ENCODE data around the gene HID1. TPM values are rescaled to one million over a fixed set of nuclear protein-coding genes. Genes with fewer than 3 reads are reported as not detected.

The HID1 gene
- total RNA-seq, 2 donors from 2014 or later, result 1.6 to 2.8 TPM

DNA sequence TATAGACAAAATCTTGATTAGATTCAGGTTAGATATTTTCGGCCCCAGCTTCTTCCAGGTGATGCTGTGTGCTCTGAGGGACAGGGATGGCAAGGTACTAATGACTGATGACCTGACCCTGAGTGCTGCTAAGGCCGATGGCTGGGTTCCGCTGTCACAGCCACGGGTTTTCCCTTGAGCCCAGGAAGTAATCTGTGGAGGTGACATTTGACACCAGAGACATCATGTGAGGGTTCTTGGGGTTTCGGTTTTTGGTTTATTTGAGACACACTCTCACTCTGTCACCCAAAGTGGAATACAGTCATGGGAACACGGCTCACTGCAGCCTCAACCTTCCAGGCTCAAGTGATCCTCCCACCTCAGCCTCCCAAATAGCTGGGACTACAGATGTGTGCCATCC is 27.0 kb downstream of the HID1 start:
- Mint-ChIP-seq H3K36me3 (no peaks in the 10 kb centered on the region), H3K27ac (no peak overlapping the region), H3K9me3 (no peaks in the 10 kb centered on the region)
- DNase-seq (ENCODE audit: low spot score in 2 of 2) (no peak), ATAC-seq (peak in 1 of 2 donors; percentile 26)

DNA sequence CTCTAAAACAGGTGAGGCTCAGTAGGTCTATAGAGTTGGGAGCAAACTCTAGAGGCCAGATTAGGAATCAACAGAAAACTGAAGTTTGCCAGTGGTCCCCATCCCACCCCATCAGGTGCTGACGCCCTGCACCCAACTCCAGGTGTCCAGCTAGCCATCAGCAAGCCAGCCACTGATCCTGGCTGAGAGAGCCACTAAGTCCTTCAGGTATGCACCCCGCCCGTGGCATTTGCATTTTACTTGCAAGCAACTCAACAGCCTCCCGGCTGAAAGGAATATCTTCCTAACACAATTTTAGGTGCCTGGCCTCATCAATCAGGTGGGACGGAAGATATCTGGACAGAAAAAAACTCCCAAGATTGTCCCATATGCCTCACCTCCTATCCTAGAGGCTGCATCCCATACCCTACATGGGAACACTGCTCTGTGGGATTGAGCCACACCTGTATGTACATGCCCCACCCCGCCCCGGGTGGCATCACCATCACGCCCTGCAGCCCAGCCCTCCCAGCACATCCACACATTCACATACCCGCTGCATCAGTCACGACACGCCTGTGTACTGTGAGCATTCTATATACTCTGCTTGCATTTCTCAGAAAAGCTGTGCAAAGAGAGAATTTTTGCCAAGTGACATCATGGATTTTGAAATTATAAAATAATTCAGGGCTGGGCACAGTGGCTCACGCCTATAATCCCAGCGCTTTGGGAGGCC is 28.6 kb downstream of the HID1 start:
- Mint-ChIP-seq H3K27ac (no peak overlapping the region), H3K36me3 (no peaks in the 10 kb centered on the region), H3K9me3 (no peaks in the 10 kb centered on the region)
- DNase-seq (ENCODE audit: low spot score in 2 of 2) (no peak), ATAC-seq (no peak)

DNA sequence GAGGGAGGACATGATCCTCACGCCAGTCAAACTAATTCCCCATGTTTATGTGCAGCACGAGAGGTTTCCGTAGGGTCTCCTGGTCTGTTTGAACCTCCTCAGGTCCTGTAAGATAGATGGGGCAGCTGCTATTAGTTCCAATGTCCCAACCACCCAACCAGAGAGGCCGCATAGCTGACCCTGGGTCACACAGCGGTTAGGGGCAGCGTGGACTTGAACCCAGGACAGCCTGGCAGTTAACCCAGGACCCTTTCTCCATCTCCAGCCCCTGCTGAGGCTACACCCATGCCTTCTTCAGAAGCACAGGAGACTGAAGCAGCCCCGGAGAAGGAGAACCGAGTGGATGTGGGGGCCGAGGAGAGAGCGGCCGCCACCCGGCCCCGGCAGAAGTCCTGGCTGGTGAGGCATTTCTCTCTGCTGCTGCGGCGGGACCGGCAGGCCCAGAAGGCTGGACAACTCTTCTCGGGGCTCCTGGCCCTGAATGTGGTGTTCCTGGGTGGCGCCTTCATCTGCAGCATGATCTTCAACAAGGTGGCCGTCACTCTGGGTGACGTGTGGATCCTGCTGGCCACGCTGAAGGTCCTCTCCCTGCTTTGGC is 31.3 kb downstream of the HID1 start:
- Mint-ChIP-seq H3K36me3 (no peaks in the 10 kb centered on the region), H3K9me3 (no peaks in the 10 kb centered on the region), H3K27ac (no peak overlapping the region)
- DNase-seq (ENCODE audit: low spot score in 2 of 2), result no peak
- ATAC-seq, result no peak

DNA sequence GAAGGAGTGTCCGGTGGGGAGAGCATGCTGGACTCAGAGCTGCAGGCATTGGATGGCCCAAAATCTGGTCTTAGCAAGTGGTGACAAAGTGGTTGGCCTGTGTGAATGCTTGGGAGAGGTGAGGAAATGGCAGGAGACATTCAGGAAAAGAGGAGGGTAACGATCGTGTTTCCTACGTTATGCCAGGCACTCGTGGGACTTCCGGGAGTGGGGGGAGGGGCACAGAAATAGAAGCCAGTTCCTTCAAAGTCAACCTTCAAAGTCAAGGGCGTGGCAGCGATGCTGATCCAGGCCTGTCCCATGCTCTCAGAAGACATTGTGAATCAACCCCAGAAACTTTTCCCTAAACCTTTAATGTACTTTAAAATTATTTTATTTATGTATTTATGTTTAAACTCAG is 33.0 kb downstream of the HID1 start:
- no peak for DNase-seq (ENCODE audit: low spot score in 2 of 2)
- Mint-ChIP-seq H3K36me3 (no peaks in the 10 kb centered on the region), H3K27ac (no peak overlapping the region), H3K9me3 (no peaks in the 10 kb centered on the region)
- ATAC-seq, result no peak

DNA sequence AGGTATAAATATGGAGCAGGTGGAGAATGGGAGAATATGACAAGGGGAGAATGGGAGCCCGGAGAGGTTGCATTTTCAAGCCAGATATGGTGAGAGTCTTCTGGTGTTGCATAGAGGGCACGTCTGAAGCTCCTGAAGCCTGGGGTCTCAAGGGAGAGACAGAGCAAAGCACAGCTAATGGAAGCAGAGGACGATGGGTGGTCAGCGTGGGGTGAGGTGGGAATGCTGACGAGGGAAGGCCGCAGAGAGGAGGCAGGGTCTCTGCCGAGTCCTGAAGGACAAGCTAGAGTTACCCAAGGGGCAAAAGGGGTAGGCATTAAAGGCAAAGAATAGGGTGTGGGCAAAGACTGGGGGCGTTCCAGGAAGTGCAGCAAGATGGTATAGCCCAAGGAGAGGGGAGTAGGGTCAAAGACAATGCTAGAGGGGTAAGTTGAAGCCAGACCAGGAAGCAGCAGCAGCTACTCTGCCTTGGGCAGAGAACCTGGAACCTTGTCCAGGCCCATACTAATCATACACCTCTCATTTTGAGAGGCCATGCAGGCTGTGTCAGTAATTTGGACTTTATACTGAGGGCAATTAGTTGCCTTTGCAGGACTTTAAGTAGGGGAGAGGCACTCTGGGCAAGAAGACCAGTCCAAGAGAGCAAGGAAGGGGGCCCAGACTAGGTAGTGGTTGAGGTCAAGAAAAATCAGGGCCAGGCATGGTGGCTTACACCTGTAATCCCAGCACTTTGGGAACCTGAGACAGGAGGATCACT is 34.2 kb downstream of the HID1 start:
- no peaks in the 10 kb centered on the region for H3K9me3 Mint-ChIP-seq
- H3K36me3 Mint-ChIP-seq, result no peaks in the 10 kb centered on the region
- DNase-seq (ENCODE audit: low spot score in 2 of 2), result no peak
- H3K27ac Mint-ChIP-seq, result no peak overlapping the region
- ATAC-seq, result no peak

DNA sequence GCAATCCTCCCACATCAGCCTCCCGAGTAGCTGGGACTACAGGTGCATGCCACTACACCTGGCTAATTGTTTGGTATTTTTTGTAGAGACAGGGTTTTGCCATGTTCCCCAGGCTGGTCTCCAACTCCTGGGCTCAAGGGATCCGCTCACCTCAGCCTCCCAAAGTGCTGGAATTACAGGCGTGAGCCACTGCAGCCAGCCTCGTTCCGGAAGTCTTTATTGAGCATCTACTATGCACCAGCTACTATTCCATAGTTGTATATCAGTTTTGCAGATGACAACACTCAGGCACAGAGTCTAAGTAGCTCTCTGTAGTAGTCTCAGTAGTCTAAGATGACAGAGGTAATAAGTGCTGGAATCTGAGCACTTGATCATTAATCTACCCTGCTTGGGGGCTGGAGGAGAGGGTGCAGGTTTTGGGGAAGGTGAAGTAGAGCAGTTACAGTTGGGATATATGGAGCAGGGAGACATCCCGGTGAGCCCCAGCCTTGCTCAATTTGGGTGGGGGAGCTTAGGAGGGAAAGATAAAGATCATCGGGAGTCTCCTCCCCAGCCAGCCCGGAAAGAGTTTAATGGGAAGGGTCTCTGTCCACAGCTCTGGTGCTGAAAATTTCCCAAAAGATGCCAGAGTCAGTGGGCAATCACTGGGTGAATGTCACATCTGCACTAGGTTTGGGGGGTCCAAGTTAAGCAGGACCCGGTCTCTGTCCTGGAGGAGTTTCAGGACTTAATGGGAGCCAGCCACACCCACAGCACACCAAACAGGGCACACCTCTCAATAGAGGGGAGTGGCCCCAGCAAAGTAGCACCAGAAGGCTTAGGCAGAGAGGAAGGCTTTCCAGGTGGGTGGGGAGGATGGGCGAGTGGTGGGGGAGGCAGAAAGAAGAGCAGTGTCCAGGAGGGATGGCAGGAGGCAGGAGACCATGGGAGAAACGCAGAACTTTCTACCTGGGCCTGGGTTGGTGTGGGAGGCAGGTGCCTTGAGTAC is 35.2 kb downstream of the HID1 start:
- Mint-ChIP-seq H3K36me3 (no peaks in the 10 kb centered on the region), H3K27ac (no peak overlapping the region), H3K9me3 (no peaks in the 10 kb centered on the region)
- DNase-seq (ENCODE audit: low spot score in 2 of 2) (no peak), ATAC-seq (no peak)

DNA sequence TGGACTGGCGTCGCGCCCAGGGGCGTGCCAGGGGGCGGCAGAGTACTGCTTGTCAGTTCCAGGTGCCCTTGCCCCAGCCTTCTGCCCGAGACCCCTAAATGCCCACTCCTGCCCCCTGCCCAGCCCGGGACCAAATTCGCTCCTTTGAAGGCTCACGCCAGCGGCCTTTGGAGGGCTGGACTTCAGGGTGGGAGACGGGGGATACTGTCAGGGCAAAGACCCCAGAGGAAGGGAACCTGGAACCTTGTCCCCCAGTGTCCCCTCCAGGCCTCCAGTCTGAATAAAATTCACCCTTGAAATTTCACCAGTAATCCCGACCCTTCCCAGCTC is 36.1 kb downstream of the HID1 start:
- DNase-seq (ENCODE audit: low spot score in 2 of 2) (no peak), ATAC-seq (no peak)
- H3K9me3 Mint-ChIP-seq, result no peaks in the 10 kb centered on the region
- H3K27ac Mint-ChIP-seq, result no peak overlapping the region
- H3K36me3 Mint-ChIP-seq, result no peaks in the 10 kb centered on the region

DNA sequence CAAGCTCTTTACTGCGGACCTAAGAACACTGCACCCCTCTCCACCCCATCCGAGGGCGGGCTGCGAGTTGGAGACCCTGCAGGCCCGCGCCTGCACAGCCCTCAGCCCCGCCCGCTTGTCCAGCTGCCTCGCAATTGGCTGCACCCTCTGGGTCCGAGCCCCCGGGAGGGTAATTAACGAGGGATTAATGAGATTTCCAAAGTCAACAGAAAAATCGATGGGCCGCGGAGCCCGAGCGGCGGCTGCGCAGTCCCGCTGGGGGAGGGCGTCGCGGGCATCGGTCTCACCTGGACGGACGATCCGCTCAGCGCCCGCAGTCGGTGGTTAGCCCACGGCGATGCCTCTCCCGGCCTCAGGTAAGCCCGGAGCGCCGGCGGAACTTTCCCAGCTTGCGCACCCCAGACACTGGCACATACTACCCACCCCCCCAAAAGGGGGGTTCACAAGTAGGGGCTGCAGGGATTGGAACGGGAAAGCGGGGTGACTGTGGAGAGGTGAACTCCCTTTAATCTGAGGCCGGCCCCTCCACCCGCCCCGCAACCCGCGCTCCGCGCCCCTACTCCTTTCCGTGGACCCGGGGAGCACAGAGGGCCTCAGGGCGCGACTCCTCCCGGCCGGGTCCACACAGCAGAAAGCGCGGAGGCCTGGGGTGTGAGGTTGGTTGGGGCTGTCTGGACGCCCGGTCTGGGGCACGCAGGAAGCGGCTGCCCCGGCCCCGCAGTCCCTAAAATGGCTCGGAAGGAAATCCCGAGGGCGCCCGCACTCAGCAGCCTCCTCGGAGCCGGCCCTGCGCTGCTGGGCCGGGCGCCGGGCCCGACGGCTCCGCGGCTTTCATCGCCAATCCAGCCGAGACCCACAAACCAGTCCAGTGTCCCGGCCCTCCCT is 36.7 kb downstream of the HID1 start, which contains the start of gene OTOP3:
Gene OTOP3, plus strand, starts transcription at position 314 of the 885 bp plus-strand sequence. Its CDS starts 24 bp downstream, at position 338.
- Mint-ChIP-seq H3K9me3 (no peaks in the 10 kb centered on the region), H3K36me3 (no peaks in the 10 kb centered on the region), H3K27ac (no peak within 1 kb of the TSS)
- DNase-seq (ENCODE audit: low spot score in 2 of 2) (no peak), ATAC-seq (peak in 1 of 2 donors; percentile 24)

DNA sequence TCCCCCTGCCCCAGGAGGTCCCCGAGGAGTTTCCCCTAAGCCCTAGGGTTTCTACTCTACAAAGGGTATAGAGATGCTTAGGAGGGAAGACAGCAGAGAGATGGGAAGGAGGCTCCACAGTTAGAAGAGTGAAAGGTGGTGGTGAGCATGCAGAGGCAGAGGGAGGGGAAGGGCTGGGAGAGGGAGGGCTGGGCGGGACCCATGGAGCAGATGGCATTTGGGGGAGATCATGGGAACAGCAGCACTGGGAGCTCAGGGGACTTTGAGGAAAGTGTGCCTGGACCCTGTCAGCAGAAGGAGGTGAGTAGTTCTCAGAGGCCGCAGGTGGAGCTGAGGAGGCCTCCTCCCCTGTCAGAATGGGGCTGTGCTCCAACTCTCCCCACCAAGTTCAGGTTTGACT is 37.5 kb downstream of the HID1 start:
- Mint-ChIP-seq H3K36me3 (no peaks in the 10 kb centered on the region), H3K27ac (no peak overlapping the region), H3K9me3 (no peaks in the 10 kb centered on the region)
- no peak for DNase-seq (ENCODE audit: low spot score in 2 of 2)
- no peak for ATAC-seq

DNA sequence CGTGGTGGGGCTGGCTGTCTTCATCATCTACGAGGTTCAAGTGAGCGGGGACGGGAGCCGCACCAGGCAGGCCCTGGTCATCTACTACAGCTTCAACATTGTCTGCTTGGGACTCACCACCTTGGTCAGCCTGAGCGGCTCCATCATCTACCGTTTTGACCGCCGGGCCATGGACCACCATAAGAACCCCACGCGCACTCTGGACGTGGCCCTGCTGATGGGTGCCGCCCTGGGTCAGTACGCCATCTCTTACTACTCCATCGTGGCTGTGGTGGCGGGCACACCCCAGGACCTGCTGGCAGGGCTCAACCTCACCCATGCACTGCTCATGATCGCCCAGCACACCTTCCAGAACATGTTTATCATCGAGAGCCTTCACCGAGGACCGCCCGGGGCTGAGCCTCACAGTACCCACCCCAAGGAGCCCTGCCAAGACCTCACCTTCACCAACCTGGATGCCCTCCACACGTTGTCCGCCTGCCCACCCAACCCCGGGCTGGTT is 42.0 kb downstream of the HID1 start:
- Mint-ChIP-seq H3K9me3 (no peaks in the 10 kb centered on the region), H3K27ac (no peak overlapping the region), H3K36me3 (peaks cover 0 to 4% of the 10 kb centered on the region in 2 donors)
- DNase-seq (ENCODE audit: low spot score in 2 of 2), result no peak
- ATAC-seq, result no peak

DNA sequence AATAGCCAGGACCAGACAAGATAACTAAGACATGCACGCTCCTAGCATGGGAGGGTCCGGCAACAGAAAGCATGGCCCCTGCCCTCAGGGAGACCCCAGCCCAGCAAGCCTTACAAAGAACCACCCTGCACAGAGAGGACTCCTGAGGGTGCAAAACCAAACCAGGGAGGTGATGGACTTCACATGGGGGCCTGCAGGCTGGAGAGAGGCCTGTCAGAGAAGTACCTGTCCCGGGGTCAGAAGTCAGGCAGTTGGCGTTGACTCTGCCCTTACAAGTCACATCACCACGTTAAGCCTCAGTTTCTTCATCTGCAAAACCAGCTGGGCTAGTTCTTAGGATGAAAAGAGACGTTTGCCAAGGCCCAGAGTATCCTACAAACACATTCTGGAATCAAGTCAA is 43.8 kb downstream of the HID1 start:
- H3K9me3 Mint-ChIP-seq, result no peaks in the 10 kb centered on the region

DNA sequence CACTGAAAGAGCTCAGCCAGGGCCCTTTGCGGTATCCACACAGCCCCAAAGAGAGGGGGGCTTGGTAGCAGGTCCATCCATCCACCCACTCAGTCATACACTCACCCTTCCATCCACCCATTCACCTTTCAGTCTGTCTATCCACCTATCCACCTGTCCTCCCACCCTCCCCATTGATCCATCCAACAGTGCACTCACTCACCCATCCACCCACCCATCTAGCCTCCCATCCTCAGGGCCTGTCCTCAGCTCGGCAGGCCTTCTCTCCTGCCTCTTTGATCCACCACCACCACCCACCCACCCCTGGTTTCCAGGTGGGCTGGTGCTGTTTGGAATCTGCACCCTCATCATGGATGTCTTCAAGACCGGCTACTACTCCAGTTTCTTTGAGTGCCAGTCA is 47.3 kb downstream of the HID1 start:
- no peak overlapping the region for H3K27ac Mint-ChIP-seq
- no peaks in the 10 kb centered on the region for H3K9me3 Mint-ChIP-seq
- DNase-seq (ENCODE audit: low spot score in 2 of 2), result no peak
- peaks cover 0 to 4% of the 10 kb centered on the region in 2 donors for H3K36me3 Mint-ChIP-seq
- ATAC-seq, result no peak

More for the DNA sequence above, 43.8 kb downstream of the HID1 start:
- Mint-ChIP-seq H3K36me3 (peaks cover 0 to 4% of the 10 kb centered on the region in 2 donors), H3K27ac (no peak overlapping the region)
- DNase-seq (ENCODE audit: low spot score in 2 of 2), result no peak
- ATAC-seq, result no peak

DNA sequence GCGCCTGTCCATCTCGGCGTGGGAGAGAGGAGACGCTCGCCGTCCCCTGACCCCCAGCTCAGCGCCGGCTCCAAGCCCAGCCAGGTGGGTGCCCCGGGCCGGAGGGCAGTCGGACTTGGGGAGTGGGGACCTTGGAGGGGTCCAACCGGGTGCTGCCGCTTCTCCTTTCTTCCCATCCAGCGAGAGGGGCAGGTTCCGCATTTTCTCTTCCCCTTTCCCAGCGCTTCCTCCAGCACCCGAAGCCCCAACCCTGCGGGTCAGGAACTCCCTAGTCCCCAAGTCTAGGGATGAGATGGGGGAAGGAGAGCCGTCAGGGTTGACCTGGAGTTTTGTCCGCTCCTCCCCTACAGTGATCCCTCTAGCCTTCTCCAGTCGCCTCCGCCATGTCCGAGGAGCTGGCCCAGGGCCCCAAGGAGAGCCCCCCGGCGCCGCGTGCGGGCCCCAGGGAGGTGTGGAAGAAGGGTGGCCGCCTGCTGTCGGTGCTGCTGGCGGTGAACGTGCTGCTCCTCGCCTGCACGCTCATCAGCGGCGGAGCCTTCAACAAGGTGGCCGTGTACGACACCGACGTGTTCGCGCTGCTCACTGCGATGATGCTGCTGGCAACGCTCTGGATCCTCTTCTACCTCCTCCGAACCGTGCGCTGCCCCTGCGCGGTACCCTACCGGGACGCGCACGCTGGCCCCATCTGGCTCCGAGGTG is 48.2 kb downstream of the HID1 start, which contains the start of gene OTOP2:
Gene OTOP2, plus strand, starts transcription at position 24 of the 699 bp plus-strand sequence. Its CDS starts 360 bp downstream, at position 384.
- ATAC-seq (no peak), DNase-seq (ENCODE audit: low spot score in 2 of 2) (no peak)
- Mint-ChIP-seq H3K9me3 (no peaks in the 10 kb centered on the region), H3K36me3 (peaks cover 0 to 4% of the 10 kb centered on the region in 2 donors), H3K27ac (no peak within 1 kb of the TSS)

DNA sequence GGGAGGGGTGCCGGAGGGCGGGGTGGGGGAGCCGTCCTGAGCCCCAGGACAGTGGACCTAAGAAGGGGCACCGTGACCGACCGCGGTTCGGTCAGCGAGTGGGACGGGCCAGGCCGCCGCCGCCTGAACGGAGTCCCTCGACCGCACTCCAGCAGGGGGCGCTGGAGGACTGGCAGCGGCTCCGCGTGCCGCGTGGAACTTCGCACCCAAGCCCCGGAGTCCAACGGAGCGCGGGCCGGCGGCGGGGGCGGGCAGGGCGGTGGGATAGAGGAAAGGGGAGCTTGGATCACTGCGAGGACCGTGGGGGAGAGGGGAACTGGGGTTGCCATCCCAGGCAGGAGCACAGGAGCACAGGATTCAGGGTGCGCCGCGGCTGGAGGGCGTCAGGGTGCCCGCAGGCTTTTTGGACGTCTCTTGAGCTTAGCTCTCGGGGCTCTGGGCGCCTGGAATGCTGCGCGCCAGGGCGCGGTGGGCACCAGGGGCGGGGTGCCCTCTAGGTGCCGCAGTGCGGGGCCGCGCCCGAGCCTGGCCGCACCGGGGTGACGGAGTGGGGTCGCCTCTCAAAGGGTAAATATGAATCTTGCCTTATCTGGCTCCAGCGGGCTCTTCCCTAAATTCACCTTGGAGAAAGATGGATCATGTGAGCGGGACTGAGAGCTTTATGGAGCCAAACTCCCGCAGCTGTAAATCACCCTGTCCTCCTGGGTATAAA is 48.9 kb downstream of the HID1 start:
- DNase-seq (ENCODE audit: low spot score in 2 of 2), result peak; percentile 64 to 88
- peak; percentile 76 to 79 for ATAC-seq
- peaks cover 0 to 4% of the 10 kb centered on the region in 2 donors for H3K36me3 Mint-ChIP-seq
- no peak overlapping the region for H3K27ac Mint-ChIP-seq
- no peaks in the 10 kb centered on the region for H3K9me3 Mint-ChIP-seq
